Activated naive CD4-positive, alpha-beta T cell treated with anti-CD3 and anti-CD28 coated beads for 36 hours (primary cell): ENCODE results near the gene CREB5. TPM values are rescaled to one million over a fixed set of nuclear protein-coding genes. Genes with fewer than 3 reads are reported as not detected.

Experiments used
- CTCF ChIA-PET: fragments of 350-600 bp; sonication (Branson Sonifier 250); formaldehyde crosslinking; loops from one replicate; lab custom pipeline; 2021; ENCODE audit warnings: antibody characterized with exemption; lab: Charles Lee
- DNase-seq: peaks from one replicate; pipeline ENCODE4 v3.0.0-alpha.2; 2020
- H3K27ac Mint-ChIP-seq: one replicate; pipeline ENCODE4 v1.8.0; 2021; ENCODE audit warnings: mild to moderate bottlenecking, mixed read lengths
- H3K27me3 Mint-ChIP-seq: one replicate; pipeline ENCODE4 v1.8.0; 2021; ENCODE audit warnings: low read depth, mixed read lengths
- H3K36me3 Mint-ChIP-seq: one replicate; pipeline ENCODE4 v1.8.0; 2021; ENCODE audit warnings: low read depth, mixed read lengths
- H3K4me1 Mint-ChIP-seq: one replicate; pipeline ENCODE4 v1.8.0; 2021; ENCODE audit warnings: low read depth, mixed read lengths
- H3K4me3 Mint-ChIP-seq: one replicate; pipeline ENCODE4 v1.8.0; 2021; ENCODE audit warnings: mild to moderate bottlenecking, moderate library complexity, mixed read lengths
- H3K9me3 Mint-ChIP-seq: one replicate; pipeline ENCODE4 v1.8.0; 2021; ENCODE audit warnings: mixed read lengths
- intact Hi-C: fragments of 100-400 bp; cut with micrococcal nuclease; formaldehyde crosslinking; loops from one replicate; pipeline ENCODE4 v1.15.1; 2023
- total RNA-seq, 2 experiments: library from RNA; stranded (reverse); gene quantifications; one replicate each; pipeline ENCODE4 v1.2.3, GENCODE V29; 2021

CREB5 gene
- total RNA-seq, 2 experiments from 2014 or later: 0.30 to 0.48 TPM

GRCh38 chr7:28681693-28682310, 269.5 kb downstream of the CREB5 start:
- no peaks in the 10 kb centered on the region for H3K4me1 Mint-ChIP-seq
- CTCF ChIA-PET: no interaction called here
- H3K4me3 Mint-ChIP-seq: no peak overlapping the region
- peaks cover 17% of the 10 kb centered on the region for H3K27me3 Mint-ChIP-seq
- no peaks in the 10 kb centered on the region for H3K36me3 Mint-ChIP-seq
- intact Hi-C loops: no loop called here
- no peak overlapping the region for H3K27ac Mint-ChIP-seq
- H3K9me3 Mint-ChIP-seq: no peaks in the 10 kb centered on the region
- no peak for DNase-seq

- no peak for DNase-seq
- H3K9me3 Mint-ChIP-seq: no peaks in the 10 kb centered on the region
- H3K4me1 Mint-ChIP-seq: no peaks in the 10 kb centered on the region
- CTCF ChIA-PET: no interaction called here
- intact Hi-C loops: no loop called here
- peaks cover 17% of the 10 kb centered on the region for H3K27me3 Mint-ChIP-seq
- H3K4me3 Mint-ChIP-seq: no peak overlapping the region
- no peak overlapping the region for H3K27ac Mint-ChIP-seq
- no peaks in the 10 kb centered on the region for H3K36me3 Mint-ChIP-seq
Observed at GRCh38 chr7:28682801-28683200, 270.5 kb downstream of the CREB5 start.

- Mint-ChIP-seq H3K9me3 (no peaks in the 10 kb centered on the region), H3K27ac (no peak overlapping the region)
- CTCF ChIA-PET: interaction anchor here (0.6 kb wide), 1 partner anchor 27 kb away, joined by 5 read pairs; no protein-coding TSS in a partner anchor
Observed at GRCh38 chr7:28684650-28685241, 272.4 kb downstream of the CREB5 start.

GRCh38 chr7:28685242-28685643, 272.9 kb downstream of the CREB5 start:
- Mint-ChIP-seq H3K9me3 (no peaks in the 10 kb centered on the region), H3K36me3 (no peaks in the 10 kb centered on the region), H3K27ac (no peak overlapping the region), H3K27me3 (peaks cover 21% of the 10 kb centered on the region), H3K4me3 (no peak overlapping the region), H3K4me1 (no peaks in the 10 kb centered on the region)
- intact Hi-C loops: loop anchor here (5.0 kb wide), 1 partner anchor 388 kb away; no protein-coding TSS in a partner anchor
- DNase-seq: no peak
- CTCF ChIA-PET: interaction anchor here (0.6 to 1.4 kb wide), 2 partner anchors 27 to 297 kb away, joined by 3 to 5 read pairs; no protein-coding TSS in a partner anchor

More at GRCh38 chr7:28684650-28685241, 272.4 kb downstream of the CREB5 start:
- intact Hi-C loops: loop anchor here (5.0 kb wide), 1 partner anchor 387 kb away; no protein-coding TSS in a partner anchor
- no peak for DNase-seq
- no peaks in the 10 kb centered on the region for H3K36me3 Mint-ChIP-seq
- no peaks in the 10 kb centered on the region for H3K4me1 Mint-ChIP-seq
- H3K27me3 Mint-ChIP-seq: peaks cover 21% of the 10 kb centered on the region
- H3K4me3 Mint-ChIP-seq: no peak overlapping the region

GRCh38 chr7:28685644-28686417, 273.5 kb downstream of the CREB5 start:
- no peak overlapping the region for H3K27ac Mint-ChIP-seq
- intact Hi-C loops: loop anchor here (5.0 kb wide), 1 partner anchor 389 kb away; no protein-coding TSS in a partner anchor
- peak; percentile 40 for DNase-seq
- H3K9me3 Mint-ChIP-seq: no peaks in the 10 kb centered on the region
- peaks cover 24% of the 10 kb centered on the region for H3K27me3 Mint-ChIP-seq
- no peaks in the 10 kb centered on the region for H3K4me1 Mint-ChIP-seq
- CTCF ChIA-PET: interaction anchor here (0.6 to 1.4 kb wide), 2 partner anchors 28 to 297 kb away, joined by 3 to 5 read pairs; no protein-coding TSS in a partner anchor
- H3K36me3 Mint-ChIP-seq: no peaks in the 10 kb centered on the region
- no peak overlapping the region for H3K4me3 Mint-ChIP-seq

- no peak overlapping the region for H3K27ac Mint-ChIP-seq
- H3K27me3 Mint-ChIP-seq: peaks cover 26% of the 10 kb centered on the region
- no peaks in the 10 kb centered on the region for H3K9me3 Mint-ChIP-seq
- intact Hi-C loops: loop anchor here (5.0 kb wide), 1 partner anchor 389 kb away; no protein-coding TSS in a partner anchor
- no peak for DNase-seq
- H3K4me3 Mint-ChIP-seq: no peak overlapping the region
- no peaks in the 10 kb centered on the region for H3K4me1 Mint-ChIP-seq
- CTCF ChIA-PET: interaction anchor here (1.4 kb wide), 1 partner anchor 298 kb away, joined by 3 read pairs; no protein-coding TSS in a partner anchor
- H3K36me3 Mint-ChIP-seq: no peaks in the 10 kb centered on the region
Observed at GRCh38 chr7:28686418-28686800, 274.1 kb downstream of the CREB5 start.

- Mint-ChIP-seq H3K36me3 (no peaks in the 10 kb centered on the region), H3K4me1 (no peaks in the 10 kb centered on the region), H3K4me3 (no peak overlapping the region), H3K27me3 (peaks cover 26% of the 10 kb centered on the region), H3K27ac (no peak overlapping the region), H3K9me3 (no peaks in the 10 kb centered on the region)
- CTCF ChIA-PET: no interaction called here
- intact Hi-C loops: loop anchor here (5.0 kb wide), 1 partner anchor 390 kb away; no protein-coding TSS in a partner anchor
- DNase-seq: no peak
Observed at GRCh38 chr7:28687537-28687936, 275.2 kb downstream of the CREB5 start.

GRCh38 chr7:28688174-28688573, 275.9 kb downstream of the CREB5 start:
- no peaks in the 10 kb centered on the region for H3K36me3 Mint-ChIP-seq
- H3K9me3 Mint-ChIP-seq: no peaks in the 10 kb centered on the region
- CTCF ChIA-PET: no interaction called here
- no peak overlapping the region for H3K4me3 Mint-ChIP-seq
- DNase-seq: no peak
- H3K27ac Mint-ChIP-seq: no peak overlapping the region
- intact Hi-C loops: loop anchor here (5.0 kb wide), 1 partner anchor 391 kb away; no protein-coding TSS in a partner anchor
- H3K27me3 Mint-ChIP-seq: peaks cover 23% of the 10 kb centered on the region
- H3K4me1 Mint-ChIP-seq: no peaks in the 10 kb centered on the region

GRCh38 chr7:28688651-28689050, 276.3 kb downstream of the CREB5 start:
- H3K27ac Mint-ChIP-seq: no peak overlapping the region
- H3K4me3 Mint-ChIP-seq: no peak overlapping the region
- DNase-seq: no peak
- peaks cover 18% of the 10 kb centered on the region for H3K27me3 Mint-ChIP-seq
- CTCF ChIA-PET: no interaction called here
- no peaks in the 10 kb centered on the region for H3K36me3 Mint-ChIP-seq
- no peaks in the 10 kb centered on the region for H3K4me1 Mint-ChIP-seq
- intact Hi-C loops: loop anchor here (5.0 kb wide), 1 partner anchor 391 kb away; no protein-coding TSS in a partner anchor
- H3K9me3 Mint-ChIP-seq: no peaks in the 10 kb centered on the region

GRCh38 chr7:28695300-28696295, 283.3 kb downstream of the CREB5 start:
- intact Hi-C loops: no loop called here
- CTCF ChIA-PET: no interaction called here
- no peaks in the 10 kb centered on the region for H3K36me3 Mint-ChIP-seq
- no peak overlapping the region for H3K4me3 Mint-ChIP-seq
- peaks cover 9% of the 10 kb centered on the region for H3K27me3 Mint-ChIP-seq
- H3K27ac Mint-ChIP-seq: no peak overlapping the region
- no peaks in the 10 kb centered on the region for H3K9me3 Mint-ChIP-seq
- H3K4me1 Mint-ChIP-seq: no peaks in the 10 kb centered on the region
- DNase-seq: no peak

GRCh38 chr7:28697913-28698563, 285.7 kb downstream of the CREB5 start:
- Mint-ChIP-seq H3K27ac (no peak overlapping the region), H3K4me1 (no peaks in the 10 kb centered on the region), H3K4me3 (no peak overlapping the region), H3K36me3 (no peaks in the 10 kb centered on the region), H3K9me3 (no peaks in the 10 kb centered on the region), H3K27me3 (peaks cover 5% of the 10 kb centered on the region)
- no peak for DNase-seq
- intact Hi-C loops: no loop called here
- CTCF ChIA-PET: no interaction called here
